ENCODE data around the gene FAM50A.

DNA sequence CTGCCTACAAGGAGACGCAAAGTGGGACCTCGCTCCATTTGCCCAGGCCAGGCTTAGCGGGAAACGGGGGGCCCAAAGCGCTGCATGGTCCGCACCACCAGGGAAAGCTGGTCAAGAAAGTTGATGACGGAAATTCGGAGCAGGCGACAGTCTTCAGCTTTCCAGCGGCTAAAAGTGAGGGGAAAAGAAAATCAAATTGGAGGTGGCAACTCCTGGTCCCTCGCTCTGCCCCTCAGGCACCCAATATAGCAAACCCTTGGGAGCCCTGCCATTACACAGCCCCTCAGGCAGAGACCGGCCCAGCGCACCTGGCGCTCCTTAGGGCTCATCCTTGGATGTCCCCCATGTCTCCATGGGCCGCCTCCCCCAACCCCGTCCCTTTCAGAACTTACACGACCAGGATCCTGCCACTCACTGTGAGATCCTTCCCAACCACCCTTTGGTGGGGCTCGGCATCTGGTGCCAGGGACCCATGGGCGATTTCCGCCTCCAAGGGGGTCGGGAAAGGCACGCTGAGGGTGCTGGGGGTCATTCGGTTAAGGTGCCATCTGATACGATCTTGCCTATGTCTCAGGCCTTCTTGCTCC is 34.0 kb downstream of the FAM50A start:
- TF ChIP-seq ZNF274 (IDR thresholded peaks at IDR 0.05; ENCODE audit: low read depth, low read length) (no peak), YY1 (IDR thresholded peaks at IDR 0.05; ENCODE audit: insufficient read depth, insufficient read length) (no peak), SUZ12 (IDR thresholded peaks at IDR 0.05; ENCODE audit: extremely low read depth, insufficient read depth, insufficient read length) (no peak)

All from NT2/D1 (cell line).